Activated CD4-positive, alpha-beta T cell treated with anti-CD3 and anti-CD28 coated beads for 4 hours (primary cell): Measurements from ENCODE around the gene AATF.

Source experiments
- DNase-seq, 2 donors: peaks; one replicate each; pipeline ENCODE4 v3.0.0-alpha.2; 2020

AATF gene, protein sequence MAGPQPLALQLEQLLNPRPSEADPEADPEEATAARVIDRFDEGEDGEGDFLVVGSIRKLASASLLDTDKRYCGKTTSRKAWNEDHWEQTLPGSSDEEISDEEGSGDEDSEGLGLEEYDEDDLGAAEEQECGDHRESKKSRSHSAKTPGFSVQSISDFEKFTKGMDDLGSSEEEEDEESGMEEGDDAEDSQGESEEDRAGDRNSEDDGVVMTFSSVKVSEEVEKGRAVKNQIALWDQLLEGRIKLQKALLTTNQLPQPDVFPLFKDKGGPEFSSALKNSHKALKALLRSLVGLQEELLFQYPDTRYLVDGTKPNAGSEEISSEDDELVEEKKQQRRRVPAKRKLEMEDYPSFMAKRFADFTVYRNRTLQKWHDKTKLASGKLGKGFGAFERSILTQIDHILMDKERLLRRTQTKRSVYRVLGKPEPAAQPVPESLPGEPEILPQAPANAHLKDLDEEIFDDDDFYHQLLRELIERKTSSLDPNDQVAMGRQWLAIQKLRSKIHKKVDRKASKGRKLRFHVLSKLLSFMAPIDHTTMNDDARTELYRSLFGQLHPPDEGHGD

DNA sequence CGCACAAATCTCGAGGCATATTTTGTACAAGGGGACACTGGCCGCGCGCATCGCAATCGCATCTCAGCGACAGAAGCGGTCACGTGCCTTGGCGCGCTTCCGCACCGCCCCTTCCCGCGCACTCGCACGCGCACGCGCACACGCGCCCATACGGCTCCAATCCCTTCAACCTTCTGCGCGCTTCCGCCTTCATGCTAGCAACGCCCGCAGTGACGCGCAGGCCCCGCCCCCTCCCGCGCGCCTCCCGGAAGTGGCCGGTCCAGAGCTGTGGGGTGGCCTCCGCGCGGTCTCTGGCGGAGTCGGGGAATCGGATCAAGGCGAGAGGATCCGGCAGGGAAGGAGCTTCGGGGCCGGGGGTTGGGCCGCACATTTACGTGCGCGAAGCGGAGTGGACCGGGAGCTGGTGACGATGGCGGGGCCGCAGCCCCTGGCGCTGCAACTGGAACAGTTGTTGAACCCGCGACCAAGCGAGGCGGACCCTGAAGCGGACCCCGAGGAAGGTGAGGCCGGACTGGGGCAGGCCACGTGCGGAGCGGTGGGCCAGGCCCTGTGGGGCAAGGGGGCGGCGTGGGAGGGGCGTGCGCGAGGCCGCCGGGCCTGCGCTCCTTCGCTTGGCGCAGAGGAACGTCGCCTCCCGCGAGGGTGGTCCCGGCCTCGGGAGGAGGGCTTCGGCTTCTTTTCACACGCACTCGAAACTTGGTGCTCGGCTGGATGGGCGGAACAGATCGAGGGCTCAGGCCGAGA is at the start of gene AATF:
TSS of gene AATF (plus strand) at position 238 of the 744 bp plus-strand sequence. CDS start at position 410, 172 bp downstream.
- DNase-seq: peak; percentile 93 to 94

GRCh38 chr17:36899250-36900159 is 49.2 kb upstream of the AATF start:
- no peak for DNase-seq

GRCh38 chr17:36900160-36900512 is 48.6 kb upstream of the AATF start:
- DNase-seq: no peak

GRCh38 chr17:36901506-36901905 is 47.2 kb upstream of the AATF start:
- DNase-seq: no peak

DNA sequence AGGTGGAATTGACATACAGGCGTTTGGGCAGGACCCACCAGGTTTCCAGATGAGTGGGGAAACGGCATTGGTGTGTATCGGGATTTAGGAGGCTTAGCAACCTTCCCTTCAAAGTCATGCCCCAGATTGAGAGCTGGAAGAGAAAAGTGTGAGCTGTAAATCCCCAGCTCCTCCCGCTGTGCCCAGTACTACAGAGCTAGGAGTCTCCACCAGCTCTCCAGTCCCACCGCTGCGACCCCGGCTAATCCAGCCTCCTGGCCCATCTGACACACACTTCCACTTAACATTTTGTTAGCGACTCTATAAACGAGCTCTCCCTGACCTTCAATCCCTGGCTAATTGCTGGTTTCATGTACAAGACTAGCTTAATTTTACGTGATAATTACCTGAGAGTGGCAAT is 41.3 kb upstream of the AATF start:
- DNase-seq: no peak

- no peak for DNase-seq
These were observed 38.2 kb upstream of the AATF start for GRCh38 chr17:36910513-36910912.

DNA sequence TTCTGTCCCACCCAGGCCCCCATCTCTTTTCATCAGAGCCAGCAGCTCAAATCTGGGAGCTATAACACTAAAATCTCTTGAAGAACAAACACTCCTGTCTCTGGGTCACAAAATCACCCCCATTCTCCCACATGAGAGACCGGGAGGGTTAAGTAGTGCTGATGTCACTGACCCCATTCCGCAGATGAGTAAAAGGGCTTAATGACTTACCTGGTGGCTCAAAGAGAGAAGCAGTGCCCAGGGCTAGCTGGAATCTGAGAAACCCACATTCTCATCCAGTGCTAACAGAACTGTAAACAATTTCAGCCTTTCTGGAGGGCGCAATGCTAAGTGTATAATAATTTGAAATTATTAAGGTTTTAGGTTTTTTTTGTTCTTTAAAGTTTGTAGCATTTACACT is 37.8 kb upstream of the AATF start:
- DNase-seq: no peak

- DNase-seq: no peak
These were observed 35.6 kb upstream of the AATF start for GRCh38 chr17:36913132-36913531.

GRCh38 chr17:36918211-36918691 is 30.5 kb upstream of the AATF start:
- no peak for DNase-seq

DNA sequence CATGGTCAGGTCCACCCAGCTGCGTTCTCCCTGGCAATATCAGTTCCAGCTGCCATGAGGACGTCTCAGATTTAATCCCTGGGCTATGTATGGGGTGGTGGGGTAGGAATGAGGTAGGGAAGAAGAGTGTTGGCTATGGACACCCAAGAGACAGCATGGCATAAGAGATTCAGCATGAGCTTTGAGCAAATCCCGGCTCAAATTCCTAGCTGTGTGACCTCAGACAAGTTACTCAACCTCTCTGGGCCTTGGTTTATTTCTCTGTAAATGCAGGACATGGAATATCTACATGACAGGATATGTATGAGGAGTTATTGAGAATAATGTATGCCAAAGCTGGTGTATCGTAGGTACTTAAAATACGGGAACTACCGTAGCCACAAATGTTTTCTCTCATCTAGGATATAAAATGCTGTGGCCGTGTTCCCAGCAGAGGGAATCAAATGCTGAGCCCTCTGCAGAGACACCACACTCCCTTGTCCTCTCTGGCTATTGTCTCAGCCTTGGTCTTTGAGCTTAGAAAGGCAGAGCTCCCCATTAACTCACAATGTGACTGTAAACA is 29.3 kb upstream of the AATF start:
- no peak for DNase-seq

DNA sequence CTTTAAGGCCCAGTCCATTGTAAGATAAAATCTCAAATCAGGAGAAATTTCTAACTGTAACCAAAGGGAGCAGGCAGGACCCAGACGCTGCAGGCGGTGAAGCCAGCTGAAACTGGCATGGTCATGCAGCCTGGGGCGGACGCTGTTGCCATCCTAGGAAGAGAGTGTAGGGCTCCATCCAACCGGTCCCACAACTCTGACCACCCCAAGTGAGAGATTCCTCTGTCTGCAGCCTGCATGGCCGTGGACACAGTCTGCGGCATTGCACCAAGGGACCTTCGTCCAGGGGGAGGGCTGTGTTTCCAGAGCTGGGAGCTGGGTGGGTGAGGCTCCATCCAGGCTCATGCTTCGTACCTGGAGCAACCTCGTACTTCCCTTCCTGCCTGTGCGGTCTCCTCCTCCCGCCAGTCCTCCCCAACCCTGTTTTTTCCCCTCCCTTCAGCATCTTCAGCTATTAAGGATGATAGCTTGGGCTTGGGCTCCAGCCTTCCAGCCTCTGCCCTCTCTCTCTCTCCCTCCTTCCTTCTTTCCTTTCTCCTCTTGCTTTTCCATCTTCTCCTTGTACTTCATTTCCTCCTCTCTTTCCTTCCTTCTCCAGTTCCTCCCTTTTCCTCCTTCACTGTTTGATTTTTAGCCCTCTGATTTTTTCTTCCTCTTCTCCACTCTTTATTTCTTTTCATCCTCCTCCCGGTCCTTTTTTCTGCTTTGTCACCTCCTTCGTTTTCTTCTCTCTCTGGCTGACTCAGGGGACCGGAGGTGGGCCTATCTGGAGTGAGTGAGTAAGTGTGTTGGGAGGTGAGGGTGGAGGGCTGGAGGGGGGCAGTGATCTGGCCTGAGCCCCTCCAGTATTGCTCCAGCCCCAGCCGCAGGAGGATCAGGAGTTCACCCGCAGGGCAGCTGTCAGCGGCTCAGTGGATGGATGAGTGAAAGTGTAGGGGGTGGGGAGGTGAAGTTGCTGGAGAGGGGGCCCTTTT is 28.4 kb upstream of the AATF start:
- no peak for DNase-seq

DNA sequence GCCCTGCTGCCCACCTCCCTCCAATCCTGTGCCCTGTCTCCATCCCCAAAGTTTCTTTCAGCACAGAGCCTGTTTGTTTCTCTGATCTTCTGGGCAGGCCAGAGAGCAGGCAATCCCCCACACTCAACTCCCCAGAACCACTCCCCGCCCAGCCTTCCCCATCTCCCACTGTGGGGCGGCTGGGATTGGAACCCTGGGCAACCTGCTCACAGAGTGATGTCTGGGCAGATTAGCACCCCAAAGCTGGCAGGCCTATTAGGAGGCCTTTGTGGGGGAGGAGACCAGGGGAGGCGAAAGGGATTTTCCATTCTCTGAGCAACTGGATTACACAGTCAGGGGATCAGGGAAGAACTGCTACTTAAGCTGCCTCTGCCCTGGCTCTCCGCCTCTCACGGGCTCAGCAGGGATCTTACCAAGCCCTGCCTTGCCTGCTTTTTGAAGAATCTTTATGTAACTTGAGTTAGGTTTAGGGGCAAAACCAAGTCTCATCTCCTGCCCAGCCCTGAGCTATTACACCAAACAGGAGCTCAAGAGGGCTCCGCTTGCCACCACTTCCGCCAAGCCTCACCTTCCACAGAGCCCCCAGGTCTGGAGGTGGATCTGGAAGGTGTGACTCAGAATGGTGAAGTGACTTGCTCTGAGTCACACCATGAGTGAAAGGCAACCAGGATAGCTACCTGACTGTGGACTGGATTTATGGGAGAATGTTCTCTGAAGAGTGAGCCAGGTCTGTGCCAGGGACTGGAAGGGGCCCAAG is 27.5 kb upstream of the AATF start:
- peak; percentile 45 to 59 for DNase-seq

DNA sequence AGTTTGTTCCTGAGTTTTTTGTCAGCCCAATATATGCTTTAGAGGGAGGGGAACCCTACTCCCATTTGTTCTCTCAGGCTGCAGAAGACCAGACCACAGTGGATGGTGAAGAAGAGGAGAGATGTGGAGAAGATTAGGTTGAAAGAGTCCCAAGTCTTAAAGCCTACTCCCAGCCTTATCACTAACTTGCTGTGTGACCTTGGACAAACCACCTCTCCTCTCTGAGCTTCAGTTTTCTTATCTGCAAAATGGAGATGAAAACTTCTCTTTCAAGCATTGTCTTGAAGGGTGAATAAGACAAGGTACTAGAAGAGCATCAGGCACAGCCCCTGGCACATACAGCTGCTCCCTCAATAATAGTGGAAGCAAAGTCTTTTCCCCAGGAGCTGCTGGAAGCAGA is 26.6 kb upstream of the AATF start:
- DNase-seq: no peak

- no peak for DNase-seq
These were observed 24.9 kb upstream of the AATF start for GRCh38 chr17:36923814-36924221.

DNA sequence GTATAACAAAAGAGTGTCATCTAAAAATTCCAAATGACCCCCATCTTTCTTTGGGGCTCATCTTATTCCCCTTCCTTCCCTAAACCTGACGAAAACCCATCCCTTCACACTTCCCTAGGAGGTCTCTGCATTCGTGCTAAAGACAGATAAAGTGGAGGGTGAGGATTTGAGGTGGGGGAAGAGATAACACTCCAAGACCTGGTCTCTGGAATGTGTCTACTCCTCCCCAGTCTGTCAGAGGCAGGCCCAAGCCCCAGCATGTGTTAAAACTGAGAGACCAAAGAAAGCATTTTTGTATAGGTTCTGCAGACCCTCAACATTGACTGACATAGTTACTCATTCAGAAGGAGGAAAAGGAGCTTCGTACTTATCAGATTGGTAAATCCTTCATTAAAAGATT is 22.5 kb upstream of the AATF start:
- DNase-seq: no peak

DNA sequence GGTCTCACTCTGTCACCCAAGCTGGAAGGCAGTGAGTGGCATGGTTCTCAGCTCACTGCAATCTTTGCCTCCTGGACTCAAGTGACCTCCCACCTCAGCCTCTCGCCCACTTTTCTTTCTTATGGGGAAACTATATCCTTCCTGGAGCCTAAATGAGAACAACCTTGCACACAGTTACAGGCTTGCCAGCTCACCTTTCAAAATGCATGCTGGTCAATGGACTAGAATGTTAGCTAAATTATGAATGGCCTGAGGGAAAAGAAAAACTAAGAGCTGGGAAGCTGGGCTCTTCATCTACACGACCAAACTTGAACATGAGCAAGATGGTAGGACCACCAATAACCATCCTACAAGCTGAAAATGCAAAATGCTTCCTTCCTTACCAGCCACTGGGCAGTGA is 22.1 kb upstream of the AATF start:
- no peak for DNase-seq

- no peak for DNase-seq
These were observed 20.0 kb upstream of the AATF start for GRCh38 chr17:36928471-36929345.

- no peak for DNase-seq
These were observed 18.7 kb upstream of the AATF start for GRCh38 chr17:36929851-36930582.

- no peak for DNase-seq
These were observed 18.2 kb upstream of the AATF start for GRCh38 chr17:36930583-36930900.
